ENCODE measurements around the gene CBLC.
A peak's percentile ranks its signal among the peaks of the same experiment; 100 is the strongest.

The CBLC gene

DNA sequence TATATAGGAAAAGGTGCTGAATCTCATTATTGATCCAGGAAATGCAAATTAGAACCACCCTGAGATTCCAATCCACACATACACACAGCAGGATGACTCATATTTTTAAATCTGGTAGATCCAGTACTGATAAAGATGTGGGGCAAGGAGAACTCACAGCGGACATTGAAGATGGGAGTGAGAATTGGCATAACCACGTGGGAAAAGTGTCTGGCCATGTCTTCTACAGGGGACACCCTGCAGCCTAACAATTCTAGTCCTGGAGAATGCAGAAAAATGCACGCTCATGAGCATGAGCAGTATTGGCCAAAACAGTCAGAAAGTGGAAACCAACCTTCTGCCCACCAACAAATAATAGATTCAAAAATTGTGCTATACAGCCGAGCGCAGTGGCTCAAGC lies 42.7 kb upstream of the CBLC start:
- TF ChIP-seq, protein P1, sequence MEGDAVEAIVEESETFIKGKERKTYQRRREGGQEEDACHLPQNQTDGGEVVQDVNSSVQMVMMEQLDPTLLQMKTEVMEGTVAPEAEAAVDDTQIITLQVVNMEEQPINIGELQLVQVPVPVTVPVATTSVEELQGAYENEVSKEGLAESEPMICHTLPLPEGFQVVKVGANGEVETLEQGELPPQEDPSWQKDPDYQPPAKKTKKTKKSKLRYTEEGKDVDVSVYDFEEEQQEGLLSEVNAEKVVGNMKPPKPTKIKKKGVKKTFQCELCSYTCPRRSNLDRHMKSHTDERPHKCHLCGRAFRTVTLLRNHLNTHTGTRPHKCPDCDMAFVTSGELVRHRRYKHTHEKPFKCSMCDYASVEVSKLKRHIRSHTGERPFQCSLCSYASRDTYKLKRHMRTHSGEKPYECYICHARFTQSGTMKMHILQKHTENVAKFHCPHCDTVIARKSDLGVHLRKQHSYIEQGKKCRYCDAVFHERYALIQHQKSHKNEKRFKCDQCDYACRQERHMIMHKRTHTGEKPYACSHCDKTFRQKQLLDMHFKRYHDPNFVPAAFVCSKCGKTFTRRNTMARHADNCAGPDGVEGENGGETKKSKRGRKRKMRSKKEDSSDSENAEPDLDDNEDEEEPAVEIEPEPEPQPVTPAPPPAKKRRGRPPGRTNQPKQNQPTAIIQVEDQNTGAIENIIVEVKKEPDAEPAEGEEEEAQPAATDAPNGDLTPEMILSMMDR (conservative IDR thresholded peaks at IDR 0.05; ENCODE audit: low read length): no peak
- DNase-seq (ENCODE audit: low read depth): no peak
- H3K4me3 ChIP-seq (ENCODE audit: low read length): no peak overlapping the region

DNA sequence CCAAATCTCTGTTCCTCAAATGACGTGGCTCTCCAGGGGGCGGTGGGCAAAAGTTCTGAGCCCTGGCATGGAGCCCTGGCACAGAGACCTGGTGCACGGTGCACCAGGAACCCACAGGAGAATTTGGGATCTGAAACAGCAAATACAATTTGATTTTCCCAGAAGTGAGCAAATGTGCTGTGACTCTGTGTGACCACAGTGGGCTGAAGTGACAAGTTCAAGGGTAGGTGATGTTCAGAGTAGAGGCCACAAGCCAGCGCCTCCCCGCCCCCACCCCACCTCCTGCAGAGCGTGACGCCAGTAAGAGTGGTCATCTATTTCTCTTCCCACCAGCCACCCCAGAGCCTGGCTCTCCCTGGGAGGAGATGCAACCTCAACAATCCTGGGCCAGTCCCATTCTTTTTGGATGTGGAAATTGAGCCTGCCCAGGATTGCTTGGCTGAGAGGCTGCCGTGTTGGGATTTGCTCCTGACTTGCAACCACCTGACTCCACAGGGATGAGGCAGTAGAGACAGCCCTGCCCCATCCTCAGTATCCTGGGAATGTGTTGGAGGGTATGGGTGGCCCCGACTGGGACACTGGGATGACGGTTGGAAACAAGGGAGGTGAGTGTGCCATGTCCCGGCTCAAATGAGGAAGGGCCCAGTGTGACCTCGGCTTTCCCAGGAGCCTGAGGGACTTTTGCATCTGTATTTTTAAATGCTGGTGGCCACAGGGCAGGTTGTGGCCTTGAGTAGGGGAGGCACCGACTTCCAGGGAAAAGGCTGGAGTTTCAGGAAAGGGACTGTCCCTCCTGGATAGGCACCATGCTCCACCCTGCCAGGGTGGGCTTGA lies 40.2 kb upstream of the CBLC start:
- DNase-seq (ENCODE audit: low read depth): peak; percentile 51
- no peak overlapping the region for H3K4me3 ChIP-seq (ENCODE audit: low read length)
- TF ChIP-seq, protein P1 (conservative IDR thresholded peaks at IDR 0.05; ENCODE audit: low read length): no peak

DNA sequence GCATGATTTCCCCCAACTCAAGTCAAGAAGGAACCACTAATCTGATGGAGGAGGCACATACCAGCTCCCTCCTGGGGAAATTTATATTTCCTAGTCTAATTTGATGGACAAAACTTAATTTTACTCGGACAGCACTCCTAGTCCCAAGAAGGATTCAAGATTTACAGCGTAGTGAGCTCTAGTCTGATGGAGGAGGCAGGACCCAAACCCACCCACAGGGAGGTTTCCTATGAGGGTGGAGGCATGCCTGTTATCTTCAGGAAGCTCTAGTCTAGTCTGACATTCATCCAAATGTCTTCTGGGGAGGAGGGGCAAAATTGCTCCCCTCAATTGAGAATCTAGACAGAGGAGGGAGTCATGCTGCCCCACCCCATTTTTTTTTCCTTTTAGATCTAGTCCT lies 39.6 kb upstream of the CBLC start:
- TF ChIP-seq, protein P1 (conservative IDR thresholded peaks at IDR 0.05; ENCODE audit: low read length): no peak
- H3K4me3 ChIP-seq (ENCODE audit: low read length): no peak overlapping the region
- no peak for DNase-seq (ENCODE audit: low read depth)

DNA sequence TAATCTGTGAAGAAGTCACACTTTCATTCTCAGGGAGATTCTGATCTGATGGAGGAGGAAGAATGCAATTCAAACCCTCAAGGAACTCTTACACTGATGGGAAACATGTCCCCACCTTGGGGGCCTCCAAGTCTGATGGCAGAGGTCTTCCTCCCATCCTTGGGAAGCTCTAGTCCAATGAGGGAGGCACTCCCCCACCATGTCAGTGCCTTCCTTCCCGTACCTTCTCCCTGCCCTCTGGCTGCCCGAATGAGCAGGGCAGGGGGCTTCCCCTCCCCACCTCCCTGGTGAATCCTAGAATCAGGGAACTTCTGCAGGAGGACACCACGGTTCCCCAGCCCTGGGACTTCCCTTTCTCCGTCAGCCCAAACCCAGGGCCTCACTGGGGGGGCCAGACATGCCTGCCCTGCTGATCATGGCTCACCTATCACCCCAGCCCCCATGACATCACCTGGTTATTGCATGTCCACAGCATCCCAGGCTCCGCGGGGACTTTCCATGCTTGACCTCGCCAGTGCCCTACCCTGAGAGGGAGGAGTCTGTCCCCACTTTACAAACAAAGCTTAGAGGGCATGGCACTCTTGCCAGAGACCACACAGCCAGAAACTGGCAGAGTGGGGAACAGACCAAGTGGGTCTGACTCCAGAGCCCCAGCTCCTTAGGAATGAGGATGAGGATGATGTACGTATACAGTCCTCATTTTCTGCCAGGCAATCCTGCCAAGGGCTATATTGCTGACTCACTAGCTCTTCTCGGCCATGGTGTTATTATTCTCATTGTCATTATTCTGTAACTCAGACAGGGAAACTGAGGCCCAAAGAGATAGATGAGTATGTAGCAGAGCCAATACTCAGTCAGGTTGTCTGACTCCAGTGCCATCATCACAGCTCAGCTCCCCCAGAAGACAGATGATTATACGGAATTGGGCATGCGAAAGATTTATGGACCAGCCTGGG lies 38.8 kb upstream of the CBLC start:
- TF ChIP-seq, protein P1 (conservative IDR thresholded peaks at IDR 0.05; ENCODE audit: low read length): no peak
- no peak for DNase-seq (ENCODE audit: low read depth)
- no peak overlapping the region for H3K4me3 ChIP-seq (ENCODE audit: low read length)

DNA sequence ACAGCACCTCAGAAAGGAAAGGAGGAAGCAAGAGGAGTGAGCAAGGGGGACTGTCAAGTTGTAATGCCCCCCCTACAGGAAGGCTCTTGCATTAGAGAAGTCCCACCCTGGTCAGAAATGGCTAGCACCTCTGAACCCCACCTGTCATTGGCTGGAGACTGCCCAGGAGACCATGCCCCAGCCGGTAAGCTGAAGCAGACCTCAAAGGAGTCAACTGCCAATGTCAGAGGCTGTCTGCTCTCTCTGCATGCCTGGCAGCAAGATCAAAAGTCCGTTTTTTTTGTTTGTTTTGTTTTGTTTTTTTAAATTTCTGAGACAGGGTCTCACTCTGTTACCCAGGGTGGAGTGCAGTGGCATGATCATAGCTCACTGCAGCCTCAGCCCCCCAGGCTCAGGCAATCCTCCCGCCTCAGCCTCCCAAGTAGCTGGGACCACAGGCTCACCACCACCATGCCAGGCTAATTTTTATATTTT lies 37.3 kb upstream of the CBLC start:
- H3K4me3 ChIP-seq (ENCODE audit: low read length): no peak overlapping the region
- TF ChIP-seq, protein P1 (conservative IDR thresholded peaks at IDR 0.05; ENCODE audit: low read length): 0 out of 2 replicates have a peak, but pooled peaks have one; percentile 12
- no peak for DNase-seq (ENCODE audit: low read depth)

DNA sequence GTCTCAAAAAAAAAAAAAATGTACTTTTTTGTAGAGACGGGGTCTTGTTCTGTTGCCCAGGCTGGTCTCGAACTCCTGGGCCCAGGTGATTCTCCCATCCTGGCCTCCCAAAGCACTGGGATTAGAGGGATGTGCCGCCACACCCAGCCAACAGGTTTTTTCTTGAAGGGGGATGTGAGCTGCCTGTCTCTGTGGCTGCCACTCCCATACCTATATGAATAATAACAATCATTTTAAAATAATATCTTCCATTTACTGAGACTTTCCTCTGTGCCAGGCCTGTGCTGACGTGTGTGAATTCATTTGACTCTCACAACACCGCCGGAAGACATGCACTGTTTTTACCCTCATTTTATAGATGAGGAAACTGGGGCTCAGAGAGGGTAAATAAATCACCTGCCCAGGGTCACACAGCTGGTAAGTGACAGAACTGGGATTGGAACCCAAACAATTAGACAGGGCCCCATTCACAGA lies 36.4 kb upstream of the CBLC start:
- H3K4me3 ChIP-seq (ENCODE audit: low read length): no peak overlapping the region
- DNase-seq (ENCODE audit: low read depth): peak; percentile 50
- TF ChIP-seq, protein P1 (conservative IDR thresholded peaks at IDR 0.05; ENCODE audit: low read length): no peak
